ENCODE results near the gene NEB. TPM values are rescaled to one million over a fixed set of nuclear protein-coding genes. Genes with fewer than 3 reads are reported as not detected.
A peak's percentile ranks its signal among the peaks of the same experiment; 100 is the strongest.

The NEB gene
- total RNA-seq, 1 donor from 2014 or later = 0.83 TPM

- ATAC-seq (no peak), DNase-seq (no peak)
- intact Hi-C loops (cut with DNase I) = no loop called here
- Histone ChIP-seq H3K27me3 (ENCODE audit: low read depth) (no peaks in the 10 kb centered on the region), H3K4me1 (peaks cover 15% of the 10 kb centered on the region), H3K4me3 (no peak overlapping the region), H3K27ac (no peak overlapping the region), H3K9me3 (peaks cover 6% of the 10 kb centered on the region), H3K36me3 (no peaks in the 10 kb centered on the region)
- peak; percentile 23 for TF ChIP-seq CTCF (IDR thresholded peaks at IDR 0.05)
Measured at GRCh38 chr2:151632993-151633565, 101.2 kb downstream of the NEB start.

- DNase-seq (no peak), ATAC-seq (no peak)
- no peak overlapping the region for H3K27ac ChIP-seq
- H3K4me3 ChIP-seq = no peak overlapping the region
- H3K9me3 ChIP-seq = peaks cover 6% of the 10 kb centered on the region
- H3K36me3 ChIP-seq = no peaks in the 10 kb centered on the region
- no peak for TF ChIP-seq CTCF (IDR thresholded peaks at IDR 0.05)
- intact Hi-C loops (cut with DNase I) = no loop called here
- no peaks in the 10 kb centered on the region for H3K27me3 ChIP-seq (ENCODE audit: low read depth)
- no peaks in the 10 kb centered on the region for H3K4me1 ChIP-seq
Measured at GRCh38 chr2:151630372-151630771, 103.9 kb downstream of the NEB start.

GRCh38 chr2:151627353-151627752, 106.9 kb downstream of the NEB start:
- ATAC-seq (no peak), DNase-seq (no peak)
- intact Hi-C loops (cut with DNase I) = no loop called here
- no peak for TF ChIP-seq CTCF (IDR thresholded peaks at IDR 0.05)
- Histone ChIP-seq H3K4me3 (no peak overlapping the region), H3K27me3 (ENCODE audit: low read depth) (no peaks in the 10 kb centered on the region), H3K36me3 (no peaks in the 10 kb centered on the region), H3K27ac (no peak overlapping the region), H3K4me1 (no peaks in the 10 kb centered on the region), H3K9me3 (no peaks in the 10 kb centered on the region)

GRCh38 chr2:151624271-151624670, 110.0 kb downstream of the NEB start:
- no peak for TF ChIP-seq CTCF (IDR thresholded peaks at IDR 0.05)
- no peak for ATAC-seq

GRCh38 chr2:151623631-151624030, 110.6 kb downstream of the NEB start:
- Histone ChIP-seq H3K36me3 (no peaks in the 10 kb centered on the region), H3K4me3 (no peak overlapping the region), H3K27me3 (ENCODE audit: low read depth) (no peaks in the 10 kb centered on the region), H3K9me3 (no peaks in the 10 kb centered on the region), H3K27ac (no peak overlapping the region), H3K4me1 (no peaks in the 10 kb centered on the region)
- DNase-seq (no peak), ATAC-seq (no peak)
- TF ChIP-seq CTCF (IDR thresholded peaks at IDR 0.05) = no peak
- intact Hi-C loops (cut with DNase I) = no loop called here

More at GRCh38 chr2:151624271-151624670, 110.0 kb downstream of the NEB start:
- intact Hi-C loops (cut with DNase I) = no loop called here
- Histone ChIP-seq H3K9me3 (no peaks in the 10 kb centered on the region), H3K4me1 (no peaks in the 10 kb centered on the region), H3K27me3 (ENCODE audit: low read depth) (no peaks in the 10 kb centered on the region), H3K4me3 (no peak overlapping the region), H3K27ac (no peak overlapping the region), H3K36me3 (no peaks in the 10 kb centered on the region)
- DNase-seq = no peak

All from lower lobe of right lung (tissue), 2 donors.